ENCODE measurements around the gene DAB1.

Gene DAB1

GRCh38 chr1:57060451-57060850 is 363.4 kb downstream of the DAB1 start:
- no peak for DNase-seq

- no peak for DNase-seq
Observed at GRCh38 chr1:57058652-57059501, 365.0 kb downstream of the DAB1 start.

GRCh38 chr1:57048856-57049255 is 375.0 kb downstream of the DAB1 start:
- DNase-seq, result no peak

GRCh38 chr1:57046462-57046861 is 377.4 kb downstream of the DAB1 start:
- DNase-seq, result no peak

- no peak for DNase-seq
Observed at GRCh38 chr1:57041901-57042300, 382.0 kb downstream of the DAB1 start.

- DNase-seq, result no peak
Observed at GRCh38 chr1:57040811-57041210, 383.0 kb downstream of the DAB1 start.

- no peak for DNase-seq
Observed at GRCh38 chr1:57036641-57037579, 386.9 kb downstream of the DAB1 start.

- DNase-seq, result no peak
Observed at GRCh38 chr1:57034713-57035112, 389.1 kb downstream of the DAB1 start.

- DNase-seq, result no peak
Observed at GRCh38 chr1:57033222-57034001, 390.4 kb downstream of the DAB1 start.

GRCh38 chr1:57026624-57027354 is 397.1 kb downstream of the DAB1 start:
- no peak for DNase-seq

- DNase-seq, result no peak
Observed at GRCh38 chr1:57024855-57025254, 399.0 kb downstream of the DAB1 start.

GRCh38 chr1:57024428-57024827 is 399.4 kb downstream of the DAB1 start:
- DNase-seq, result no peak

- no peak for DNase-seq
Observed at GRCh38 chr1:57020216-57020615, 403.6 kb downstream of the DAB1 start.

GRCh38 chr1:57019236-57019839 is 404.5 kb downstream of the DAB1 start:
- DNase-seq, result no peak

- no peak for DNase-seq
Observed at GRCh38 chr1:57018119-57018518, 405.7 kb downstream of the DAB1 start.

GRCh38 chr1:57017717-57018116 is 406.1 kb downstream of the DAB1 start:
- no peak for DNase-seq

GRCh38 chr1:57017200-57017599 is 406.7 kb downstream of the DAB1 start:
- DNase-seq, result no peak

- no peak for DNase-seq
Observed at GRCh38 chr1:57015071-57015470, 408.8 kb downstream of the DAB1 start.

- DNase-seq, result no peak
Observed at GRCh38 chr1:57013522-57013921, 410.3 kb downstream of the DAB1 start.

- DNase-seq, result no peak
Observed at GRCh38 chr1:57012315-57012714, 411.5 kb downstream of the DAB1 start.

GRCh38 chr1:57010511-57010910 is 413.3 kb downstream of the DAB1 start:
- DNase-seq, result no peak

GRCh38 chr1:57007948-57008347 is 415.9 kb downstream of the DAB1 start:
- no peak for DNase-seq
